ENCODE measurements around the gene ARHGAP26.
A peak's percentile ranks its signal among the peaks of the same experiment; 100 is the strongest.

The ARHGAP26 gene

DNA sequence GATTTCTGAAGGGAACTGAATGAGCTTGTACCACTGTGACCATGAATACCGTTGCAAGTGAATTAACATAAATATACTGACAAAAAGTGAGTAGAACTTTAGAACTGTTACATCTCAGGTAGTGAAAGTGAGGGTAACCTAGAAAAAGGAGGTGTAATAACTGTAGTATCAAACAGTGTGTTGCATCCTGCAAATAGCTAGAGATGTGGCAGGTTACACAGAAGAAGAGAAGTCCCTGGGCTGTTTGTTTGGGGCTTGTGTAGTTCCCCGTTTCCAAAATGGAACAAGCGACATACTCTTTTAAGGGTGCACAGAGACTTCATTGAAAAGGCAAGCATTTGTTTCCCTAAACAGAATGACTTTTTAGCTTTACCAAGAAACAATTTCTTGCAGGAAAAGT, 418.5 kb downstream of the ARHGAP26 start:
- TF ChIP-seq, protein P1, sequence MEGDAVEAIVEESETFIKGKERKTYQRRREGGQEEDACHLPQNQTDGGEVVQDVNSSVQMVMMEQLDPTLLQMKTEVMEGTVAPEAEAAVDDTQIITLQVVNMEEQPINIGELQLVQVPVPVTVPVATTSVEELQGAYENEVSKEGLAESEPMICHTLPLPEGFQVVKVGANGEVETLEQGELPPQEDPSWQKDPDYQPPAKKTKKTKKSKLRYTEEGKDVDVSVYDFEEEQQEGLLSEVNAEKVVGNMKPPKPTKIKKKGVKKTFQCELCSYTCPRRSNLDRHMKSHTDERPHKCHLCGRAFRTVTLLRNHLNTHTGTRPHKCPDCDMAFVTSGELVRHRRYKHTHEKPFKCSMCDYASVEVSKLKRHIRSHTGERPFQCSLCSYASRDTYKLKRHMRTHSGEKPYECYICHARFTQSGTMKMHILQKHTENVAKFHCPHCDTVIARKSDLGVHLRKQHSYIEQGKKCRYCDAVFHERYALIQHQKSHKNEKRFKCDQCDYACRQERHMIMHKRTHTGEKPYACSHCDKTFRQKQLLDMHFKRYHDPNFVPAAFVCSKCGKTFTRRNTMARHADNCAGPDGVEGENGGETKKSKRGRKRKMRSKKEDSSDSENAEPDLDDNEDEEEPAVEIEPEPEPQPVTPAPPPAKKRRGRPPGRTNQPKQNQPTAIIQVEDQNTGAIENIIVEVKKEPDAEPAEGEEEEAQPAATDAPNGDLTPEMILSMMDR (IDR thresholded peaks at IDR 0.05; ENCODE audit: insufficient read depth, low read depth, low read length, missing control alignments) = no peak
- peak; percentile 46 for DNase-seq (ENCODE audit: low read depth)
- H3K4me3 ChIP-seq (ENCODE audit: low read depth, low read length) = no peak overlapping the region

DNA sequence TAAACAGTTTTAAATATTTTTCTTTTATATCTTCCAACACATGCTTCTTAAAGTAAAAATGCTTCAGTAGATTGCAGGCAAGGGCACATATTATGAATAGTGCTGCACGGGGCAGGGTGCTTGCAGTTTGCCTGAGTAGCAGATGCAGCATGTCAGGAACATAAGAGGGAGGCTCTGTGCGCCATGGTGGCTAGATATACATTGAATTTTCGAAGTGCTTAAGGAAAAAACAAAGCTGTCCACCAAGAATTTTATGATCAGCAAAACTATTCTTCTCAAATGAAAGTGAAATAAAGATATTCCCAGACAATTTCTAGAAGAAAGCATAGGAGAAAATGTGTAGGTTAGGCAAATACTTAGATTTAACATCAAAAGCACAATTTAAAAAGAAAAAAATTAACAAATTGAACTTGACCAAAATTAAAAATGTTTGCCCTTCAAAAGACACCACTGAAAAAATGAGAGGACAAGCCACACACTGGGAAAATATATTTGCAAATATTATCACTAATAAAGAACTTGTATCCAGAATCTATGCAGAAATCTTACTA, 420.2 kb downstream of the ARHGAP26 start:
- H3K4me3 ChIP-seq (ENCODE audit: low read depth, low read length) = no peak overlapping the region
- TF ChIP-seq, protein P1 (IDR thresholded peaks at IDR 0.05; ENCODE audit: insufficient read depth, low read depth, low read length, missing control alignments) = no peak
- DNase-seq (ENCODE audit: low read depth) = no peak

DNA sequence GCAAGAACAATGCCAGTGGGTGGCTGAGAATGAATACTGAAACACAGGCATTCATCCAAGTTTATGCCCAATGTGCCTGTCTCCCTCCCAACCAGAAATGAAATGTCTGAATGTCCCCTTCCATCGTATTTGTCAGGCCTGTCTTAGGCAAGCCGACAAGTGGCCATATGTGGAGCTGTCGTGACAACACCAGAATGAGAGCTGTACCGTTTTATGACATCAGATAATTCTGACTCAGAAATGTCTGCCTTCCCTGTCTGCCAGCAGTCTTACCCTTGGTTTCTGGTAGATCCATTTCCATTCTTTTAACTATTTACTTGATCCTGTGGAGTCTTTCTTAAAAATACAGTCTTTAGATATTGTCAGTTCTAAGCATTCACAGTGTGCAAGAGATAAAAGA, 421.5 kb downstream of the ARHGAP26 start:
- no peak overlapping the region for H3K4me3 ChIP-seq (ENCODE audit: low read depth, low read length)
- TF ChIP-seq, protein P1 (IDR thresholded peaks at IDR 0.05; ENCODE audit: insufficient read depth, low read depth, low read length, missing control alignments) = no peak
- DNase-seq (ENCODE audit: low read depth) = no peak

DNA sequence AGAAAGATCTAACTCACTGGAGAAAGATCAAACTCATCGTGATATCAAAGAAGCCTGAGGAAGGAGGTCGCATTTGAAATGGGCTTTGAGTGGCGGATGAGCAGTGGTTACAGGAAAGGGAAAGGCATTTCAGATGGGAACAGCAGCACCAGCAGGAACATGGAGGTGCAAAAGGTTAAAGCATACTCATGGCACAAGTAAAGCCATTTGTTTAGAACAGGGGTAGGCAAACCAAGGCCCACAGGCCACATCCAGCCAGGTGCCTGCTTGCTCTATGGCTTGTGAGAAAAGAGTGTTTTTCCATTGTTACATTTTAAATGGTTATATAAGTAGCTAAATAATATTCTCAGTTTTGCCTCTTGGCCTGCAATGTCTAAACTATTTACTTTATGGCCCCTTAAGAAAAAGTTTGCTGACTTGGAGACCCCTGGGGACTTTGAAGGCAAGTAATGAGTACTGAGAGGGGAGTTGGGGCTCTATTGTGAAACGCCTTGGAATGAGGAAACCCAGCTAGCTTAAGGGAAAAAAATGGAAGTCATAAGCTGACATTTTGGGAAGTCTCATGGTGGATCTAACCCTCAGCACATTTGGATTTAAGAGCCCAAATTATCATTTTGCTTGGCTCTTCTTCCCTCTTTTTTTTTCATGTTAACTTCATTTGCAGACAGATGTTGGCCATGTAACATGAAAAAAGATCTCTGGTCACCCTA, 422.2 kb downstream of the ARHGAP26 start:
- no peak for DNase-seq (ENCODE audit: low read depth)
- no peak overlapping the region for H3K4me3 ChIP-seq (ENCODE audit: low read depth, low read length)
- TF ChIP-seq, protein P1 (IDR thresholded peaks at IDR 0.05; ENCODE audit: insufficient read depth, low read depth, low read length, missing control alignments) = no peak

DNA sequence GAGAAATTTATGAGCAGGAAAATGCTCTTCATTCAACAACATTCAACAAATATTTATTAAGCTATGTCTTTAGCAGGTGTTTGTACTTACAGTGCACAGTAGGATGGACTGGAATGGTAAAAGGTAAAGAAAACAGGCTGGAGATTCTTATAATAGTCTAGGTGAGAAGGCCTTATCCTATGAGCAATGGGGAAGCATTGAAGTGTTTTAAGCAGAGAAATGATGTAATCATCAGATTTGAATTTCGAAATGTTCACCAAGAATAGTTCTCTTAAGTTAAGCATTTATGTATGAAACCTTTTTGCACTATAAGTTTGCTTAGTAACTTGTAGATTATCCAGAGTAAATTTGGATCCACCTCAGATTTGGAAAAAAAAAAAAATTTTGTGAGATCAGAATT, 424.0 kb downstream of the ARHGAP26 start:
- H3K4me3 ChIP-seq (ENCODE audit: low read depth, low read length) = no peak overlapping the region
- TF ChIP-seq, protein P1 (IDR thresholded peaks at IDR 0.05; ENCODE audit: insufficient read depth, low read depth, low read length, missing control alignments) = no peak
- DNase-seq (ENCODE audit: low read depth) = no peak

DNA sequence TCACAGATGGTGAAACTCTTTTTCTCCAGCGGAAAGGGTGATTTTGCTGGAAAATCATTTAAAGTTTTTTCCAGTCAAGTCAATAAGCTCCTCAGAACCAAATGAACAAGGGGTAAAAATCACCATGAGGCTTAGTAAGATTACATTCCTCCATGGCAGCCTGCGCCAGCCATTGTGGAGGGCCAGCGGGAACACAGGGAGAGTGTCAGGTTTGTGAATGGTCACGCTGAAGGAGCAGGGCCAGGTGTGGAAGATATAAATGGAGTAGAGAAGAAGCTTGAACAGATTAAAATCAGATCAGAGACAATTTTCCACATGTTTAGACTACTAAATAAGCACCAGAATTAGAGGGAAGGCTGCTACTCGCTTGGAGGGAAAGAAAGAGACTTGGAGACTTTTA, 424.5 kb downstream of the ARHGAP26 start:
- DNase-seq (ENCODE audit: low read depth) = no peak
- no peak overlapping the region for H3K4me3 ChIP-seq (ENCODE audit: low read depth, low read length)
- TF ChIP-seq, protein P1 (IDR thresholded peaks at IDR 0.05; ENCODE audit: insufficient read depth, low read depth, low read length, missing control alignments) = no peak

DNA sequence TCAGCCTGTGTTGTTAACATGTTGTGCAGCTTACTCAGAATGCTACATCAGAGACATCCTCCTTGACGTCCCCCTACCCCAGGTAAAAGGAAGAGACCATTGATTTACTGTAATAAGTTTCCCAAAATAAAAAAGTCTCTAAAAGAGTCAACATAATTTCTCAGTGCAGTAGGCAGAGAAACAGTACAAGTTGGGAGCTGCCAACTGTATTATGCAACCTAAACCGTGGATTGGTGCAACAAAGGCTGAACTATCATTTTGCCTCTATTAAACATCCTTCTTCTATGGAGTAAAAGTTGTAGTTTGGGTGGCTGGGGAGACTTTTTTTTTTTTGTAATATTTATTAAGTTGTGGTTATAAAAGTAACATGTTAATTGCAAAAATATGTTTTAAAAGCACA, 425.3 kb downstream of the ARHGAP26 start:
- TF ChIP-seq, protein P1 (IDR thresholded peaks at IDR 0.05; ENCODE audit: insufficient read depth, low read depth, low read length, missing control alignments) = no peak
- H3K4me3 ChIP-seq (ENCODE audit: low read depth, low read length) = no peak overlapping the region
- no peak for DNase-seq (ENCODE audit: low read depth)
